Stimulated activated CD4-positive, alpha-beta T cell treated with anti-CD3 and anti-CD28 coated beads, Interleukin-1b, Interleukin-23, amount 100 ng/mL, for 48 hours (primary cell): Measurements from ENCODE around the gene GRIK4.

Source experiments
- DNase-seq: peaks from one replicate; pipeline ENCODE4 v3.0.0-alpha.2; 2020

GRIK4 gene

GRCh38 chr11:120511820-120512738 is 531 bp downstream of the GRIK4 start:
- no peak for DNase-seq

GRCh38 chr11:120512739-120513435 is 1.3 kb downstream of the GRIK4 start:
- DNase-seq = no peak

- DNase-seq = no peak
These were observed 2.1 kb downstream of the GRIK4 start for GRCh38 chr11:120513436-120514315.

- no peak for DNase-seq
These were observed 3.1 kb downstream of the GRIK4 start for GRCh38 chr11:120514541-120515121.

- DNase-seq = no peak
These were observed 3.7 kb downstream of the GRIK4 start for GRCh38 chr11:120515186-120515723.

- no peak for DNase-seq
These were observed 5.2 kb downstream of the GRIK4 start for GRCh38 chr11:120516461-120517389.

GRCh38 chr11:120517390-120517761 is 5.8 kb downstream of the GRIK4 start:
- no peak for DNase-seq

- DNase-seq = no peak
These were observed 6.3 kb downstream of the GRIK4 start for GRCh38 chr11:120517801-120518291.

- no peak for DNase-seq
These were observed 6.8 kb downstream of the GRIK4 start for GRCh38 chr11:120518356-120518755.

GRCh38 chr11:120519474-120519873 is 7.9 kb downstream of the GRIK4 start:
- no peak for DNase-seq

GRCh38 chr11:120520091-120520822 is 8.7 kb downstream of the GRIK4 start:
- DNase-seq = no peak

- no peak for DNase-seq
These were observed 9.6 kb downstream of the GRIK4 start for GRCh38 chr11:120521176-120521575.

- no peak for DNase-seq
These were observed 10.5 kb downstream of the GRIK4 start for GRCh38 chr11:120522021-120522420.

- DNase-seq = no peak
These were observed 11.2 kb downstream of the GRIK4 start for GRCh38 chr11:120522736-120523135.

- DNase-seq = no peak
These were observed 11.6 kb downstream of the GRIK4 start for GRCh38 chr11:120523196-120523595.

- no peak for DNase-seq
These were observed 13.1 kb downstream of the GRIK4 start for GRCh38 chr11:120524536-120525085.

GRCh38 chr11:120525261-120526171 is 14.0 kb downstream of the GRIK4 start:
- no peak for DNase-seq

GRCh38 chr11:120526241-120526640 is 14.7 kb downstream of the GRIK4 start:
- no peak for DNase-seq
